H1 (cell line): Measurements from ENCODE around the gene TSPAN4. TPM values are rescaled to one million over a fixed set of nuclear protein-coding genes. Genes with fewer than 3 reads are reported as not detected.
A peak's percentile ranks its signal among the peaks of the same experiment; 100 is the strongest.

ENCODE experiments used
- CTCF ChIA-PET: fragments of 300-600 bp; sonication (Branson Sonifier 250); formaldehyde crosslinking; loops from one replicate; lab custom pipeline; 2021; ENCODE audit not compliant: partially characterized antibody; lab: Charles Lee
- POLR2A ChIA-PET: fragments of 300-600 bp; sonication (Branson Sonifier 250); formaldehyde crosslinking; loops from one replicate; lab custom pipeline; 2021; ENCODE audit warnings: inconsistent platforms; ENCODE audit not compliant: partially characterized antibody; lab: Charles Lee
- DNase-seq, 2 experiments: peaks; one replicate each; pipeline versions ENCODE4 v3.0.0 to v3.0.0-alpha.2; 2010 to 2022; ENCODE audit warnings: low spot score in 2 of 2, low read depth in 1 of 2, mixed read lengths in 1 of 2
- FAIRE-seq: peaks from 2 replicates; lab custom pipeline; 2011; peaks lifted over from hg19 to GRCh38; lab: Jason Lieb, UNC
- H2AFZ ChIP-seq: 2 replicates; pipeline ENCODE4 v1.8.1; 2012; ENCODE audit warnings: low read length, inconsistent platforms
- H2AK5ac ChIP-seq: 2 replicates; pipeline ENCODE4 v1.6.1; 2013; ENCODE audit warnings: low read depth, low read length
- H2BK120ac ChIP-seq: replicated peaks from 2 replicates; pipeline ENCODE3; 2013; ENCODE audit warnings: low read depth, low read length, inconsistent platforms
- H2BK12ac ChIP-seq: 2 replicates; pipeline ENCODE4 v1.6.1; 2013; ENCODE audit warnings: low read depth, low read length
- H2BK15ac ChIP-seq: 2 replicates; pipeline ENCODE4 v1.6.1; 2013; ENCODE audit warnings: low read length
- H2BK20ac ChIP-seq: 2 replicates; pipeline ENCODE4 v1.6.1; 2013; ENCODE audit warnings: low read length
- H2BK5ac ChIP-seq: 2 replicates; pipeline ENCODE4 v1.6.1; 2013; ENCODE audit warnings: low read depth, low read length
- H3K14ac ChIP-seq: 2 replicates; pipeline ENCODE4 v1.6.1; 2013; ENCODE audit warnings: inconsistent platforms; ENCODE audit not compliant: insufficient read length
- H3K18ac ChIP-seq: 2 replicates; pipeline ENCODE4 v1.6.1; 2013; ENCODE audit warnings: low read length; ENCODE audit errors: extremely low read depth
- H3K23ac ChIP-seq: 2 replicates; pipeline ENCODE4 v1.6.1; 2013; ENCODE audit warnings: inconsistent platforms; ENCODE audit not compliant: insufficient read length
- H3K23me2 ChIP-seq: 2 replicates; pipeline ENCODE4 v1.6.1; 2013; ENCODE audit warnings: low read depth, low read length
- H3K27ac ChIP-seq: 2 replicates; pipeline ENCODE4 v1.6.1; 2011; ENCODE audit warnings: low read depth, low read length, inconsistent platforms
- H3K27me3 ChIP-seq, 4 experiments: replicated peaks in 1 of 4; 1 replicate in 1 of 4; 2 replicates in 3 of 4; pipeline versions ENCODE4 v1.6.1 to v1.8.1; 2011 to 2013; ENCODE audit warnings: low read length in 3 of 4, mild to moderate bottlenecking in 3 of 4, inconsistent platforms in 2 of 4, mixed read lengths in 2 of 4, moderate library complexity in 1 of 4; ENCODE audit not compliant: control insufficient read depth in 3 of 4, insufficient read depth in 3 of 4; ENCODE audit errors: extremely low read depth in 1 of 4
- H3K36me3 ChIP-seq, 4 experiments: 2 replicates each; pipeline versions ENCODE4 v1.6.1 to v1.8.1; 2011 to 2013; ENCODE audit warnings: mild to moderate bottlenecking in 4 of 4, low read length in 3 of 4, moderate library complexity in 2 of 4, control low read depth in 1 of 4, inconsistent platforms in 1 of 4; ENCODE audit not compliant: insufficient read depth in 4 of 4, control insufficient read depth in 2 of 4
- H3K4ac ChIP-seq: replicated peaks from 2 replicates; pipeline ENCODE3; 2013; ENCODE audit warnings: low read length, low read depth, mixed read lengths, inconsistent platforms; ENCODE audit not compliant: insufficient read length
- H3K4me1 ChIP-seq, 4 experiments: replicated peaks in 1 of 4; 1 replicate in 1 of 4; 2 replicates in 3 of 4; pipeline versions ENCODE4 v1.6.1 to v1.8.1; 2011 to 2013; ENCODE audit warnings: low read length in 3 of 4, inconsistent platforms in 2 of 4, mixed read lengths in 1 of 4; ENCODE audit not compliant: insufficient read depth in 4 of 4, control insufficient read depth in 3 of 4
- H3K4me2 ChIP-seq, 2 experiments: 2 replicates each; pipeline versions ENCODE4 v1.6.1 to v1.8.1; 2011 to 2013; ENCODE audit warnings: low read depth in 2 of 2, low read length in 2 of 2, control low read depth in 1 of 2, inconsistent platforms in 1 of 2, mild to moderate bottlenecking in 1 of 2; ENCODE audit not compliant: insufficient read depth in 1 of 2
- H3K4me3 ChIP-seq, 4 experiments: fragments of 200-600, 300-600 bp in 1 of 4; sonication (generic), shearing (Covaris generic), sonication (Bioruptor Twin) in 1 of 4; 2 replicates each; pipeline versions ENCODE4 v1.5.1 to v1.8.1; 2011 to 2016; ENCODE audit warnings: low read length in 4 of 4, low read depth in 3 of 4, control low read depth in 2 of 4, inconsistent platforms in 2 of 4, mild to moderate bottlenecking in 2 of 4, mixed read lengths in 1 of 4, moderate library complexity in 1 of 4; ENCODE audit not compliant: insufficient read depth in 2 of 4; ENCODE audit errors: extremely low read depth in 1 of 4
- H3K56ac ChIP-seq: replicated peaks from 2 replicates; pipeline ENCODE3; 2013; ENCODE audit warnings: low read depth, mild to moderate bottlenecking, mixed read lengths, low read length, inconsistent platforms; ENCODE audit not compliant: insufficient read length
- H3K79me1 ChIP-seq: 2 replicates; pipeline ENCODE4 v1.6.1; 2013; ENCODE audit warnings: low read depth, low read length, control low read depth
- H3K79me2 ChIP-seq, 2 experiments: 2 replicates each; pipeline versions ENCODE4 v1.6.1 to v1.8.1; 2012 to 2013; ENCODE audit warnings: low read length in 2 of 2, mild to moderate bottlenecking in 2 of 2, inconsistent platforms in 1 of 2; ENCODE audit not compliant: insufficient read depth in 2 of 2, control insufficient read depth in 1 of 2
- H3K9ac ChIP-seq, 4 experiments: replicated peaks in 1 of 4; 1 replicate in 1 of 4; 2 replicates in 3 of 4; pipeline versions ENCODE4 v1.6.1 to v1.8.1; 2011 to 2013; ENCODE audit warnings: low read depth in 3 of 4, low read length in 3 of 4, control low read depth in 2 of 4, mild to moderate bottlenecking in 2 of 4, moderate library complexity in 2 of 4, inconsistent platforms in 1 of 4; ENCODE audit errors: extremely low read depth in 1 of 4
- H3K9me3 ChIP-seq, 2 experiments: 2 replicates each; pipeline versions ENCODE4 v1.6.1 to v1.8.1; 2012 to 2013; ENCODE audit warnings: mild to moderate bottlenecking in 2 of 2, moderate library complexity in 2 of 2, control low read depth in 1 of 2, inconsistent platforms in 1 of 2, low read depth in 1 of 2, low read length in 1 of 2, mixed read lengths in 1 of 2; ENCODE audit not compliant: insufficient read depth in 2 of 2
- H4K20me1 ChIP-seq, 2 experiments: replicated peaks in 1 of 2; 2 replicates each; pipeline versions ENCODE3 to v1.8.1; 2011 to 2013; ENCODE audit warnings: inconsistent platforms in 2 of 2, low read length in 2 of 2, mild to moderate bottlenecking in 1 of 2; ENCODE audit not compliant: insufficient read depth in 2 of 2, control insufficient read depth in 1 of 2
- H4K5ac ChIP-seq: 2 replicates; pipeline ENCODE4 v1.6.1; 2013; ENCODE audit warnings: low read length, low read depth, mixed read lengths, inconsistent platforms; ENCODE audit not compliant: insufficient read length
- H4K8ac ChIP-seq: 2 replicates; pipeline ENCODE4 v1.8.0; 2013; ENCODE audit warnings: mild to moderate bottlenecking, moderate library complexity, low read length, inconsistent platforms; ENCODE audit not compliant: insufficient read depth; ENCODE audit errors: extremely low read depth
- H4K91ac ChIP-seq: replicated peaks from 2 replicates; pipeline ENCODE3; 2013; ENCODE audit warnings: low read length, mixed read lengths, inconsistent platforms; ENCODE audit not compliant: insufficient read length
- BACH1 ChIP-seq: IDR thresholded peaks from 2 replicates; pipeline ENCODE4 v1.6.1; 2012; ENCODE audit warnings: low read length, improper control_type of control experiment
- CTBP2 ChIP-seq: IDR thresholded peaks from 2 replicates; pipeline ENCODE4 v1.7.0; 2011; ENCODE audit warnings: borderline replicate concordance, mild to moderate bottlenecking, moderate library complexity, mixed read lengths, low read length; ENCODE audit not compliant: insufficient read depth, insufficient read length
- EP300 ChIP-seq, 2 experiments: IDR thresholded peaks; 1 replicate in 1 of 2; 2 replicates in 1 of 2; pipeline ENCODE4 v1.6.1; 2011 to 2012; ENCODE audit warnings: low read depth in 2 of 2, low read length in 2 of 2, mild to moderate bottlenecking in 2 of 2, borderline replicate concordance in 1 of 2, inconsistent platforms in 1 of 2, moderate library complexity in 1 of 2
- HDAC2 ChIP-seq, 2 experiments: fragments of 300-600 bp in 1 of 2; sonication (generic) in 1 of 2; IDR thresholded peaks; 2 replicates each; pipeline ENCODE4 v1.6.1; 2011 to 2012; ENCODE audit warnings: low read depth in 2 of 2, low read length in 2 of 2, mild to moderate bottlenecking in 2 of 2, moderate library complexity in 2 of 2, borderline replicate concordance in 1 of 2, inconsistent platforms in 1 of 2
- USF2 ChIP-seq: IDR thresholded peaks from 2 replicates; pipeline ENCODE4 v1.6.1; 2011; ENCODE audit warnings: low read length, improper control_type of control experiment
- ZNF274 ChIP-seq: IDR thresholded peaks from 2 replicates; pipeline ENCODE4 v1.7.0; 2012; ENCODE audit warnings: low read length, borderline replicate concordance; ENCODE audit errors: extremely low read depth
- WGBS, 2 experiments: shearing (Covaris generic) in 1 of 2; methylation state at CpG; one replicate each; pipeline versions ENCODE4 v1.1.6 to v1.1.7; 2013 to 2015; ENCODE audit warnings: low lambda C conversion rate in 2 of 2, mixed read lengths in 2 of 2, inconsistent platforms in 1 of 2, low coverage in 1 of 2, missing lambda C conversion rate in 1 of 2; ENCODE audit not compliant: insufficient replicate concordance in 2 of 2, insufficient coverage in 1 of 2, insufficient read length in 1 of 2; ENCODE audit errors: extremely low coverage in 1 of 2, missing lambda C conversion rate in 1 of 2; 5-methylcytosine and 5-hydroxymethylcytosine counted together
- polyA plus RNA-seq, 7 experiments: library from polyadenylated mRNA; depleted of rRNA in 3 of 7; stranded (reverse) in 5 of 7; unstranded in 2 of 7; fragments of >200 nt in 5 of 7; fragments of 200-250 nt in 2 of 7; gene quantifications; 1 replicate in 5 of 7; 2 replicates in 1 of 7; 4 replicates in 1 of 7; pipeline versions ENCODE4 v1.2.1 to v1.2.3, GENCODE V29; 2011 to 2013; ENCODE audit warnings: missing spikeins in 2 of 7, mixed read lengths in 2 of 7
- total RNA-seq: library from RNA; stranded (reverse); fragmentation: NEBNext Ultra II Directional; extraction: Animal tissue kit (Norgen Biotek cat#: 25700); gene quantifications from 2 replicates; pipeline ENCODE4 v1.2.1, GENCODE V29; 2021

TSPAN4 gene
- total and polyA plus RNA-seq, 2 of the 8 experiments (the other 6 are each of a cell fraction or from before 2014, with no cell fraction given): 74.1 to 145 TPM

GRCh38 chr11:856397-856796 lies 13.7 kb downstream of the TSPAN4 start:
- no peak for TF ChIP-seq BACH1
- no peak for TF ChIP-seq USF2
- TF ChIP-seq CTBP2: no peak
- no peak for TF ChIP-seq ZNF274
- no peak for TF ChIP-seq EP300 (IDR thresholded peaks at IDR 0.05; ENCODE audit: borderline replicate concordance in 1 of 2, low read depth in 2 of 2, low read length in 2 of 2)
- TF ChIP-seq HDAC2 (IDR thresholded peaks at IDR 0.05; ENCODE audit: borderline replicate concordance in 1 of 2, low read depth in 2 of 2, low read length in 2 of 2): no peak
- Histone ChIP-seq H2BK120ac (no peak overlapping the region), H3K23ac (no peak overlapping the region), H3K4me2 (no peak overlapping the region), H3K23me2 (no peaks in the 10 kb centered on the region), H2BK12ac (no peak overlapping the region), H2BK15ac (no peak overlapping the region), H3K79me1 (peaks cover 5% of the 10 kb centered on the region), H2BK20ac (no peak overlapping the region), H3K27ac (no peak overlapping the region), H3K27me3 (peaks cover 0 to 2% (median 0%) of the 10 kb centered on the region in 4 experiments; a peak in 2 of 7 replicates), H3K14ac (no peak overlapping the region), H3K56ac (no peak overlapping the region), H3K18ac (no peak overlapping the region), H2AFZ (no peak overlapping the region), H2AK5ac (no peak overlapping the region), H4K5ac (no peak overlapping the region), H4K8ac (no peak overlapping the region; the same call in 1 of the 2 replicates), H4K20me1 (peaks cover 21 to 56% of the 10 kb centered on the region in 2 experiments), H3K79me2 (no peaks in the 10 kb centered on the region; a peak in 1 of 4 replicates), H3K9ac (no peak overlapping the region), H2BK5ac (no peak overlapping the region), H3K36me3 (no peaks in the 10 kb centered on the region), H3K4me3 (no peak overlapping the region), H3K4ac (no peak overlapping the region), H4K91ac (no peak overlapping the region), H3K9me3 (no peaks in the 10 kb centered on the region), H3K4me1 (peaks cover 0 to 17% (median 12%) of the 10 kb centered on the region in 4 experiments; a peak in 6 of 7 replicates)
- POLR2A ChIA-PET: interaction anchor here (0.6 to 13.8 kb wide), 8 partner anchors 11 to 194 kb away, joined by 3 to 234 read pairs (median 4); partner anchors contain the start of genes CD151, PIDD1, POLR2L and RPLP2
- peak in 1 of 2 experiments; percentile 55 for DNase-seq
- no peak for FAIRE-seq
- CTCF ChIA-PET: interaction anchor here (1.0 to 10.5 kb wide), 11 partner anchors 8 to 195 kb away, joined by 3 to 74 read pairs (median 4); partner anchors contain the start of gene TSPAN4
- WGBS, 2 experiments: 88% methylated on average over 7 of the region's 8 CpGs; no CpG with 5 or more reads in 1 of the 2 experiments
